Measurements from ENCODE around the gene SELENOS.

The SELENOS gene

GRCh38 chr15:101309436-101310160 is 32.3 kb upstream of the SELENOS start:
- Histone ChIP-seq H3K4me1 (ENCODE audit: low read length) (no peaks in the 10 kb centered on the region), H3K9me2 (replicated peaks; ENCODE audit: insufficient read depth, low read length) (no peaks in the 10 kb centered on the region), H3K4me2 (ENCODE audit: low read depth, low read length) (no peak overlapping the region), H3K27me3 (replicated peaks; ENCODE audit: insufficient read depth, low read length) (no peaks in the 10 kb centered on the region), H3K9me3 (replicated peaks; ENCODE audit: insufficient read depth, low read length) (no peaks in the 10 kb centered on the region), H4K20me1 (ENCODE audit: insufficient read depth, low read length) (no peaks in the 10 kb centered on the region), H3K4me3 (ENCODE audit: low read length) (no peak overlapping the region), H2AFZ (ENCODE audit: low read length) (no peak overlapping the region), H3K27ac (ENCODE audit: low read length) (no peak overlapping the region), H3F3A (ENCODE audit: insufficient read depth, low read length) (no peaks in the 10 kb centered on the region), H3K9ac (ENCODE audit: low read length) (no peak overlapping the region), H3K36me3 (replicated peaks; ENCODE audit: insufficient read depth, low read length) (no peaks in the 10 kb centered on the region), H3K79me2 (ENCODE audit: low read length) (no peaks in the 10 kb centered on the region)
- no peak for DNase-seq
- TF ChIP-seq EZH2phosphoT487 (IDR thresholded peaks at IDR 0.05; ENCODE audit: low read length) (no peak), EZH2 (optimal IDR thresholded peaks at IDR 0.05; ENCODE audit: low read depth, low read length) (no peak), CTCF (IDR thresholded peaks at IDR 0.05; ENCODE audit: low read length) (no peak)

DNA sequence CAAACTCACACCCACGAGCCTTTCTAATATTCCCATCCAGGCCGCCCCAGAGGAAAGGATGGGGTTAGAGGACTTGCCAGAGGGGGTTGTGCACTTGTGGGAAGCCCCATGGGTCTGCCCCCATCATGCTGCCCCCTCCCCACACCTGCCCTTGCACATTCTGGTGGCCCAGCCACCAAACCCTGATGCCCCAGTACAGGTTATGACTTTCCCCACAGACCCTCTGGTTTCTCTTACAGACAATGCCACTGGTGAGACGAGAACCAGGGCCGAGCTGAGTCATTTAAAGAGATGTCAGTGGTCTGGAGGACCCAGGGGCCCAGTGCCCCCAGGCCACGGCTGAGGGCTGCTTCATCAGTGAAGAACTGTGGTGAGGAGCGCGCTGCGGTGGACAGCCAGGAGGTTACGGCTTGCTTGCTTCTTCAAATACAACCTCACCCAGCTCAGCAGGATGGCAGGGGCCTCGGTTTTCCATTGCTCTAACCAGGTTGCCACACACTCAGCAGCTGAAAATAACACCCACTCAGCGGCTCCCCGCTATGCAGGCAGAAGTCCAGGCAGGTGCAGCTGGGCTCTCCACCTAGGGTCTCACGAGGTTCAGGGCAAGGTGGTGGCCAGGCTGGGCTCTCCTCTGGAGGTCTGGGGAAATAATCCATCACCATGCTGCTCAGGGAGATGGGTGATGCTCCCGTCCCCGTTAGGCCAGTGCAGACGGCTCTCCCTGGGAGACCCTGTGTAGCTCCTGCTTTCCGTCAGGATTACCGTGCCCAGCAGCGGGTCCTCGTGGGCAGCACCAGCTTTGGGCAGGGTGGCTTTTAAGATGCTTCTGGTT is 31.5 kb upstream of the SELENOS start:
- Histone ChIP-seq H3K27ac (ENCODE audit: low read length) (no peak overlapping the region), H4K20me1 (ENCODE audit: insufficient read depth, low read length) (no peaks in the 10 kb centered on the region), H2AFZ (ENCODE audit: low read length) (no peak overlapping the region), H3K4me1 (ENCODE audit: low read length) (no peaks in the 10 kb centered on the region), H3F3A (ENCODE audit: insufficient read depth, low read length) (no peaks in the 10 kb centered on the region), H3K9me3 (replicated peaks; ENCODE audit: insufficient read depth, low read length) (no peaks in the 10 kb centered on the region), H3K4me3 (ENCODE audit: low read length) (no peak overlapping the region), H3K27me3 (replicated peaks; ENCODE audit: insufficient read depth, low read length) (no peaks in the 10 kb centered on the region), H3K79me2 (ENCODE audit: low read length) (no peaks in the 10 kb centered on the region), H3K9me2 (replicated peaks; ENCODE audit: insufficient read depth, low read length) (no peaks in the 10 kb centered on the region), H3K9ac (ENCODE audit: low read length) (no peak overlapping the region), H3K36me3 (replicated peaks; ENCODE audit: insufficient read depth, low read length) (no peaks in the 10 kb centered on the region), H3K4me2 (ENCODE audit: low read depth, low read length) (no peak overlapping the region)
- no peak for DNase-seq
- no peak for TF ChIP-seq EZH2phosphoT487 (IDR thresholded peaks at IDR 0.05; ENCODE audit: low read length)

GRCh38 chr15:101307897-101308603 is 30.8 kb upstream of the SELENOS start:
- Histone ChIP-seq H3K27ac (ENCODE audit: low read length) (no peak overlapping the region), H3K4me2 (ENCODE audit: low read depth, low read length) (no peak overlapping the region), H3K9me2 (replicated peaks; ENCODE audit: insufficient read depth, low read length) (no peaks in the 10 kb centered on the region), H2AFZ (ENCODE audit: low read length) (no peak overlapping the region), H3F3A (ENCODE audit: insufficient read depth, low read length) (no peaks in the 10 kb centered on the region), H3K4me3 (ENCODE audit: low read length) (no peak overlapping the region), H3K4me1 (ENCODE audit: low read length) (no peaks in the 10 kb centered on the region), H3K27me3 (replicated peaks; ENCODE audit: insufficient read depth, low read length) (no peaks in the 10 kb centered on the region), H3K36me3 (replicated peaks; ENCODE audit: insufficient read depth, low read length) (no peaks in the 10 kb centered on the region), H3K9me3 (replicated peaks; ENCODE audit: insufficient read depth, low read length) (no peaks in the 10 kb centered on the region), H4K20me1 (ENCODE audit: insufficient read depth, low read length) (no peaks in the 10 kb centered on the region), H3K9ac (ENCODE audit: low read length) (no peak overlapping the region), H3K79me2 (ENCODE audit: low read length) (no peaks in the 10 kb centered on the region)
- TF ChIP-seq EZH2 (optimal IDR thresholded peaks at IDR 0.05; ENCODE audit: low read depth, low read length) (no peak), EZH2phosphoT487 (IDR thresholded peaks at IDR 0.05; ENCODE audit: low read length) (no peak)
- DNase-seq: no peak
